Type B pancreatic cell (in vitro differentiated cells): ENCODE data around the gene COL6A1. TPM values are rescaled to one million over a fixed set of nuclear protein-coding genes. Genes with fewer than 3 reads are reported as not detected.

Experiments
- DNase-seq: peaks from one replicate; pipeline ENCODE4 v3.0.0; 2021; ENCODE audit warnings: mixed read lengths; ENCODE audit not compliant: unreplicated experiment; ENCODE audit errors: extremely low spot score
- H3K27ac Mint-ChIP-seq: 2 replicates; pipeline ENCODE4 v1.8.0; 2021; ENCODE audit warnings: mild to moderate bottlenecking, mixed read lengths
- H3K27me3 Mint-ChIP-seq: 2 replicates; pipeline ENCODE4 v1.8.0; 2021; ENCODE audit warnings: mixed read lengths
- H3K36me3 Mint-ChIP-seq: 2 replicates; pipeline ENCODE4 v1.8.0; 2021; ENCODE audit warnings: mixed read lengths
- H3K4me1 Mint-ChIP-seq: one replicate; pipeline ENCODE4 v1.8.0; 2021; ENCODE audit warnings: mixed read lengths; ENCODE audit not compliant: unreplicated experiment
- H3K4me3 Mint-ChIP-seq: 2 replicates; pipeline ENCODE4 v1.8.0; 2021; ENCODE audit warnings: mild to moderate bottlenecking, mixed read lengths
- H3K9me3 Mint-ChIP-seq: 2 replicates; pipeline ENCODE4 v1.8.0; 2021; ENCODE audit warnings: mixed read lengths
- total RNA-seq: library from RNA; stranded (reverse); gene quantifications from 2 replicates; pipeline ENCODE4 v1.2.1, GENCODE V29; 2021; ENCODE audit warnings: low replicate concordance
- TF ChIP-seq, protein P1 (sequence below): fragments of 200-600 bp; sonication (generic); conservative IDR thresholded peaks from 2 replicates; pipeline ENCODE4 v1.5.0; 2021; ENCODE audit warnings: antibody characterized with exemption, mild to moderate bottlenecking

COL6A1 gene
- total RNA-seq, 1 donor from 2014 or later: 167 TPM

DNA sequence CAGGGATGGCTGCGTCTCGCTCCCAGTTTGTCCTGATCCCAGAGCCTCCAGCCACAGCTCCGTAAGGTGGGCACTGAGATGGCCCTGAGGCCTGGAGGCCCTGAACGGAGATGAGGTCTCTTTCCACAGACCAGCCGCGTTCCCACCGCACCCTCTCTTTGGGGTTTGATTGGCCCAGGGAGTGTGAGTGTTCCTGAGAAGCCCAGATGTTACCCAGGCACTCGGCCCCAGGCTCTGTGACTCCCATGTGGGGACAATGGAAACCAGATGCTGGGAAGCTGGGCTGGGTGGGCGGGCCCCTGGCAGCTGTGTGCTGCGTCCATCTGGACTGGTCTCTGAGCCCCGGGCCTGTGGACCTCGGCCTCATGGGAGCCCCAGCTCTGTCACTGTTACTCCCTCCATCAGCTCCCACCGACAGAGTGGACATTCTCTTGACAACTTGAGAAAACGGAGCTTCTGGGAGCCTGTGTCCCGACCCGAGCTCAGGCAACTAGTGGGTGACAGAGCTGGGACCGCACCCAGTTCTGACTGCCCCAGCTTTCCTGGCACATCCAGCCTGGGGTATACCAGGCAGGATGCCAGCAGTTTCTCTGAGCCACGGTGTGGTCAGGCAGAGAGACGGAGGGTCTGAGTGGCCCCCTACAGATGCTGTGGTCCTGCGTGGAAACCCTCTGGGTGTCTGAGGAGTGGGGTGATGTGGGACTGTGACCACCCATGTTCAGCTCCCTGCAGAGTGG lies 9.8 kb upstream of the COL6A1 start:
- DNase-seq: peak; percentile 69
- TF ChIP-seq, protein P1, sequence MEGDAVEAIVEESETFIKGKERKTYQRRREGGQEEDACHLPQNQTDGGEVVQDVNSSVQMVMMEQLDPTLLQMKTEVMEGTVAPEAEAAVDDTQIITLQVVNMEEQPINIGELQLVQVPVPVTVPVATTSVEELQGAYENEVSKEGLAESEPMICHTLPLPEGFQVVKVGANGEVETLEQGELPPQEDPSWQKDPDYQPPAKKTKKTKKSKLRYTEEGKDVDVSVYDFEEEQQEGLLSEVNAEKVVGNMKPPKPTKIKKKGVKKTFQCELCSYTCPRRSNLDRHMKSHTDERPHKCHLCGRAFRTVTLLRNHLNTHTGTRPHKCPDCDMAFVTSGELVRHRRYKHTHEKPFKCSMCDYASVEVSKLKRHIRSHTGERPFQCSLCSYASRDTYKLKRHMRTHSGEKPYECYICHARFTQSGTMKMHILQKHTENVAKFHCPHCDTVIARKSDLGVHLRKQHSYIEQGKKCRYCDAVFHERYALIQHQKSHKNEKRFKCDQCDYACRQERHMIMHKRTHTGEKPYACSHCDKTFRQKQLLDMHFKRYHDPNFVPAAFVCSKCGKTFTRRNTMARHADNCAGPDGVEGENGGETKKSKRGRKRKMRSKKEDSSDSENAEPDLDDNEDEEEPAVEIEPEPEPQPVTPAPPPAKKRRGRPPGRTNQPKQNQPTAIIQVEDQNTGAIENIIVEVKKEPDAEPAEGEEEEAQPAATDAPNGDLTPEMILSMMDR: no peak
- H3K27ac Mint-ChIP-seq: no peak overlapping the region
- H3K4me1 Mint-ChIP-seq: peaks cover 19% of the 10 kb centered on the region
- H3K36me3 Mint-ChIP-seq: no peaks in the 10 kb centered on the region
- H3K9me3 Mint-ChIP-seq: no peaks in the 10 kb centered on the region
- H3K27me3 Mint-ChIP-seq: peaks cover 29% of the 10 kb centered on the region
- H3K4me3 Mint-ChIP-seq: no peak overlapping the region

DNA sequence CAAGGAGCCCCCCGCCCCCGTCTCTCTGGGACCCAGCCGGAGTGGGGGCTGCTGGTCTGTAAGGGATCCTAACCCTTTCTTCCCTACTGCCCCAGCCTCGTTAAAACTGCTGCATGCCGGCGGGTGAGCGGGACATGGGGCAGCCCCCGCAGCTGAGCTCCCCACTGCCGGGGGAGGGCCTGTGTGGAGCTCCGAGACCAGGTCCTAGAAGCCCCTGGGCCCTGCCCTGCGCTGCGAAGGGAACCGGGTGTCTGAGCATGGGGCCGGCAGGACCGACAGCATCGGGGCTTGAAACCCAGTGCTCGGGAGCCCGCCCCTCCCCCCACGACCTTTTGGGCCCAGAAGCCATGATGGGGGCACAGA lies 9.2 kb upstream of the COL6A1 start:
- Mint-ChIP-seq H3K27me3 (peaks cover 29% of the 10 kb centered on the region), H3K9me3 (no peaks in the 10 kb centered on the region), H3K27ac (no peak overlapping the region), H3K4me3 (no peak overlapping the region), H3K36me3 (no peaks in the 10 kb centered on the region), H3K4me1 (peaks cover 19% of the 10 kb centered on the region)
- TF ChIP-seq, protein P1: no peak
- DNase-seq: peak; percentile 73

DNA sequence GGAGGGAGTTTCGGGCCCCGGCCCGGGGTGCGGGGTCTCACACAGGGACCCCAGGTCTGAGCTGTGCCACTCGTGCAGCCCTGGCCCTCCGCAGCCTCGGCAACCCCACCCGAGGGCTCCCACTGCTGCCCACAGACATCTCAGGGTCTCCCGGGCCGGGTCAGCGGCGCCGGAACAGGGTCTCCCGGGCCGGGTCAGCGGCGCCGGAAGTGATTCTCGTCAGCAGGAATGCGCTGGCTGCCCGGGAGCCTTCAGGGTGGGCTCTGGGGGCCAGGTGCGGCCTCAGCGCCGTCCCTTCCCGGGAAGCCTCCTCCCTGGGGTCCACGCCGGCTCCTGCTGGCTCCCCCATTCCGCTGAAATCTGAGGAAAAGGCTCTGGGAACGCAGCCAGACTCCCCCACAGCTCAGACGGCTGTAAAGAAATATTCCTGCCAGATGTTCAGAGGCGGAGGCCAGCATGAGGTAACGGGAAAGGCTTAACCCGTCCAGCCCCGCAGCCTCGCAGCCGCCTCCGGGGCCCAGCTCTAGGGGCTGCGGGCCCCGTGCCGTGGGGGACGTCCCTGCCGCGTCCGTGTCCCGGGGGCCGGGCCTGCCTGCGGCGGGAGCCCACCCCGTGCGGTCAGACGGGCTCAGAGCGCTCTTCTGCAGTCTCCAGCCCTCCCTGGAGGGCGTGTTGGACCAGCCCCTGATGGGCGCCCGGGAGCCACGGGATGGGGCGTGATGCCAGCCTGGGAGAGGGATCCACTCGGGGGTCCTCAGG lies 8.7 kb upstream of the COL6A1 start:
- peaks cover 29% of the 10 kb centered on the region for H3K27me3 Mint-ChIP-seq
- H3K27ac Mint-ChIP-seq: no peak overlapping the region
- no peaks in the 10 kb centered on the region for H3K36me3 Mint-ChIP-seq
- no peaks in the 10 kb centered on the region for H3K9me3 Mint-ChIP-seq
- TF ChIP-seq, protein P1: no peak
- H3K4me3 Mint-ChIP-seq: peak overlapping the region; percentile 86
- peak; percentile 79 for DNase-seq
- peaks cover 19% of the 10 kb centered on the region for H3K4me1 Mint-ChIP-seq

DNA sequence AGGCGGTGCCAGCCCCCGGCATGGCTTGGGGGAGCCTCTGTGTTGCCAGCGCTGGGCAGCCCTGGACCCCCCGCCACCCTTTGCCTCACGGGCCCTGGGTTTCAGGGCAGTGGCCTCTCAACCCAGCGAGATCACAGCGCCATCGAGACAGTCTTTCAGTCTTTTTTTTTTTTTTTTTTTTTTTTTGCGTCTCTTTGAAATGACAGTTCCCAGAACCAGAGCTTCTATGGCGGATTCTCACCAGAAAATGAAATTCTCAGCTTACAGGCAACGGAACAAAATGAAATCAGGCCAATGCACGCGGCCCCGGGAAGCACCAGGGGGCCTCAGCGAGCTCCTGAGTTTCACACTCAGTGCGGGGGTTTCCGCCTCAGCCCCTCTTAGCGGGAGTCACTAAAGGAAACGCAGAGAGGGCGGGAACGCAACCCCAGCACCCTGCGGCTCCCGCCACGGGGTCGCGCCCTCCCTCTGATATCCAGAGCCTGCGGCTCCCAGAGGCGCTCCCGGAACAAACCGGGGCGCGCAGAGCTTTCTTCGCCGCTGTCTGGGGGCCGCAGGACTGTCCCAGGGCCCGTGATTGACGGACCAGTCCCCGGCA lies 8.0 kb upstream of the COL6A1 start:
- Mint-ChIP-seq H3K4me1 (peaks cover 22% of the 10 kb centered on the region), H3K27ac (no peak overlapping the region), H3K4me3 (peak overlapping the region; percentile 86), H3K36me3 (no peaks in the 10 kb centered on the region), H3K27me3 (peaks cover 32% of the 10 kb centered on the region), H3K9me3 (no peaks in the 10 kb centered on the region)
- TF ChIP-seq, protein P1: peak; percentile 79
- no peak for DNase-seq

DNA sequence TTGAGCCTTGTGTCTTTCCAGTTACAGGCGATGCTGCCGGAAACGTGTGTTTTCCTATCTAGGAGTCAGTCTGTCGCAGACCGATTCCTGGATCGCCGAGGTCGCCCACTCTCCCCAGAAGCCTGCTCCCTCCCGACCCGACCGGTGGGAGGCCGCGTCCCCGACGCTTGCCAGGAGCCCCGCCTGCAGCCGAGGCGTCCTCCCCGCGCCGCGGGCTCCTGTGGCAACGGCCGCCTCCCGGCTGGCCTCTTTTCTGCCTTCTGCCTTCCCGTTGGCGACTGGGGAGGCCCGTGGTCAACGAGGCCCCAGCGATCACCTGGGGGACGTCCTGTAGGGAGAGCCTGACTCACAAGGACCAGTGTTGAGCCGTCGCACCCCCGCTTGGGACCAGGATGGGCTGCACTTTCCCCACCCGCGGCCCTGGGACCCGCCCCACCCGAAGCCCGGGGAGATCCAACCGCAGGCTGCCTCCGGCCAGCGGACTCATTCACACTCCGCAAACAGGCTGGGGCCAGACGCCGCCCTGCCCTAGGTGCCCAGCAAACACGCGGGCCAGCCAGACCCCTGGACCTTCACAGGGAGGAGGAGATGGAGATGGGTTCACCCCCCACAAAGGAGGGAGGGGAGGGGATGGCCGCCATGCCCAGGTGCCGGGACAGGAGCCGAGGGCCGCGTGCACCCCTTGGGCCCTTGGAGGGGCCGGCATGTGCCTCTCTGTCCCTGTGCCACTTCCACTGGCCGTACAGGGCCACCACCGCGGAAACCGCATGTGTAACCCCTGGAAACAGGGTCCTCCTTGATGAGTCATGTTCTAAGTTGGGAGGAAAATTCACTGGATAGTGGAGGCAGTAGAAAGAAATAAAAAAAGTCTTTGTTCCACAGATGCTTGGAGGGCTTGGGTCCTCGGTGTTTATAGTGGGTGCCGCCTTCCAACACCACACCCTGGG lies 7.2 kb upstream of the COL6A1 start:
- DNase-seq: peak; percentile 77
- peaks cover 36% of the 10 kb centered on the region for H3K27me3 Mint-ChIP-seq
- no peak overlapping the region for H3K27ac Mint-ChIP-seq
- H3K9me3 Mint-ChIP-seq: no peaks in the 10 kb centered on the region
- H3K4me3 Mint-ChIP-seq: peak overlapping the region; percentile 86
- TF ChIP-seq, protein P1: no peak
- peaks cover 24% of the 10 kb centered on the region for H3K4me1 Mint-ChIP-seq
- no peaks in the 10 kb centered on the region for H3K36me3 Mint-ChIP-seq
